ENCODE results near the gene CCDC6.
"Not testable (repeated sequence)": the region's sequence is repeated elsewhere in the genome, so short reads cannot be mapped to it uniquely, and the experiment has no call there.

The CCDC6 gene

GRCh38 chr10:59900048-59900727 lies 6.2 kb downstream of the CCDC6 start:
- Histone ChIP-seq H3K4me1 (peaks cover 21% of the 10 kb centered on the region), H3K36me3 (replicated peaks) (no peaks in the 10 kb centered on the region), H3K27me3 (ENCODE audit: low read depth) (no peaks in the 10 kb centered on the region), H3K4me3 (no peak overlapping the region), H3K9me3 (no peaks in the 10 kb centered on the region)
- in situ Hi-C loops (cut with MboI; ENCODE audit: low sequenced_read_pairs) = no loop called here
- no peak for DNase-seq (ENCODE audit: low spot score in 2 of 2)

DNA sequence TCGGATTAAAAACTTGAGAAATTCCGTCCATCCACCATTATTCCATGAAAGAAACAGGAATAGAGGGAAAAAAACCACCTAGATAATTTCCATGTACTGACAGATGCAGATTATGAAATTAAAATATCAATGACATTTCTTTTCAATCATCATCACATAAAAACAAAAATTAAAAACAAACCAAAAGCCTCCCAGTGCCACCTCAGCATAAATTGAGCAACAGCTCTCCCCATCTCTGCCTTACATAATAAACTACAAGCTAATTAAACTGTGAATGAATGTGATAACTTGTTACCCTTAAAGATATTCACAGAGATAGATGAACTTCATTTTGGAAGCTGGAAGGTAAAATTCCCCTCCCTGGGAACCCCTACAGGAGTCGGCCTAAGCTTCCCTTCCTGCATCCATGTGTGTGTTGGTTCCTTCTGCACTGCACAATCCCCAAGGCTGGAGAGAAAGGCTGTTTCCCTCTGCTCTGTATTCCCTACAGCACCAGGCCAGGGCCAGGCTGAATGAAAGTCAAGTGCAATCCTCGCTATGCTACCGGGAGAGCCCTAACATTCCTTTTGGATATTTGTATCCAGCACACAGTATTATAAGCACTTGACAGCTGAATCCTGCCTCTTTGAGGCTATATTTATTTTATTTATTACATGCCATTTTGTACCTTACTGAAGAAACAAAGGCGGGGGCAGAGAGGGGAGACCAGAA lies 8.1 kb downstream of the CCDC6 start:
- H3K4me1 ChIP-seq = peaks cover 14% of the 10 kb centered on the region
- DNase-seq (ENCODE audit: low spot score in 2 of 2) = peak in 1 of 2 experiments; percentile 36
- in situ Hi-C loops (cut with MboI; ENCODE audit: low sequenced_read_pairs) = no loop called here
- H3K27me3 ChIP-seq (ENCODE audit: low read depth) = no peaks in the 10 kb centered on the region
- H3K4me3 ChIP-seq = no peak overlapping the region
- no peaks in the 10 kb centered on the region for H3K36me3 ChIP-seq (replicated peaks)
- no peaks in the 10 kb centered on the region for H3K9me3 ChIP-seq

DNA sequence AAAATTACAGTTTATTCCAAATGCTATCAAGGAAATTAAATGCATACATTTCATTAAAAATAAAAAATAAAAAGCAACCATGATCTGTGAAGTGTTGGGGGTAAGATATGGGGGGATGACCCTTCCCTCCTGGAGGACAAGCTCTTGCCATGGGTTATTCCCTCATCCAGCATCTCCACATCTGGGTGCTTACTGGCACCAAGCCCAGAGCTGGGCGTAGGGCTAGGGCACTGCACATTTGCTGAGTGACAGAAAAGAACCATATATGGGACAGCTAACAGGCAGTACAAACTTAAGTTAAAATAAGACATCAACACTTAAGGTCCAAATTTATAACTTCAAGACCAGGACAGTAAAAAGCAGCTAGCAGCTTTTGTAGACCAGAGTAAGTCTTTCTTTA lies 10.2 kb downstream of the CCDC6 start:
- H3K36me3 ChIP-seq (replicated peaks) = no peaks in the 10 kb centered on the region
- in situ Hi-C loops (cut with MboI; ENCODE audit: low sequenced_read_pairs) = no loop called here
- no peaks in the 10 kb centered on the region for H3K27me3 ChIP-seq (ENCODE audit: low read depth)
- no peak for DNase-seq (ENCODE audit: low spot score in 2 of 2)
- H3K4me1 ChIP-seq = peaks cover 14% of the 10 kb centered on the region
- H3K4me3 ChIP-seq = no peak overlapping the region
- no peaks in the 10 kb centered on the region for H3K9me3 ChIP-seq

DNA sequence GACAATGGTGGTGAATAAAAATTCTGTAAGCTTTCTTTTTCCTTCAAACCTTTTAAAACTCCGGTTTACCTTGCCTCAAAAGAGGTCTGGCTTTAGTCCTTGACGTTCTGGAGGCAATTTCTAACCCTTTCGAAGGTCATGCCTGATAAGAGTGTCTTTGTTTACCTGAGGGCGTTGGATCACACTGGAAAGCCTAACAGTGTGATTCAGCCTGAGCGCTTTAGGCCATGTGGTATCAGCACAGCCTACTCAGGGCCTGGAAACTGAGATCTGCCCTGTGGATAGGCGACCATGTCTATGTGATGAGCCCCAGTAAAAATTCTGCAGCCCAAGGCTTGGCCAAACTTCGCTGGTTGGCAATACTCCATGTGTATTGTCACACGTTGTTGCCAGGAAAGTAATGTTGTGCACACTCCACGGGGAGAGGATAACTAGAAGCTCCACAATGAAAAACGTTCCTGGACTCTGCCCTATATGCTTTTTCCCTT lies 10.7 kb downstream of the CCDC6 start:
- DNase-seq (ENCODE audit: low spot score in 2 of 2) = no peak
- H3K36me3 ChIP-seq (replicated peaks) = no peaks in the 10 kb centered on the region
- in situ Hi-C loops (cut with MboI; ENCODE audit: low sequenced_read_pairs) = no loop called here
- H3K4me1 ChIP-seq = peaks cover 14% of the 10 kb centered on the region
- H3K4me3 ChIP-seq = no peak overlapping the region
- H3K27me3 ChIP-seq (ENCODE audit: low read depth) = no peaks in the 10 kb centered on the region
- H3K9me3 ChIP-seq = no peaks in the 10 kb centered on the region

DNA sequence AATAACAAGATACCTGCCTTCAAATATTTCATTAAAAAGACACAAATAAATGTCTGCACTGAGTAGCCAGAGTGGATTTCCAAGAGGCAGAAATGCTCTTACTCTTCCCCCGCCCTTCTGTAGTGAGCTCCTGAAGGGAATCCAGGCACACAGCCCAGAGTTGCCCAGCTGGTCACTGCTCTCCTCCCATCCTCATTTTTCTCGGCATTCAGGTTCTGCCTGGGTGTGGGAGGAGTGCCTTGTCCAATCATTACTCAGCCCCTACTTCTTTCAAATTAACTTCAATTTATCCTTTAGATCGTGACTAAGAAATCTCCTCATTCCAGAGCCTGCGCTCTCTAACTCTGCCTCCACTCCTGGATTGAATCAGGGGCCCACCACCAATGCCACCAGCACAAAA lies 12.2 kb downstream of the CCDC6 start:
- in situ Hi-C loops (cut with MboI; ENCODE audit: low sequenced_read_pairs) = no loop called here
- Histone ChIP-seq H3K36me3 (replicated peaks) (peaks cover 3% of the 10 kb centered on the region; the same call in 1 of the 2 replicates), H3K4me1 (peaks cover 11% of the 10 kb centered on the region), H3K9me3 (no peaks in the 10 kb centered on the region), H3K4me3 (no peak overlapping the region), H3K27me3 (ENCODE audit: low read depth) (no peaks in the 10 kb centered on the region)
- no peak for DNase-seq (ENCODE audit: low spot score in 2 of 2)

DNA sequence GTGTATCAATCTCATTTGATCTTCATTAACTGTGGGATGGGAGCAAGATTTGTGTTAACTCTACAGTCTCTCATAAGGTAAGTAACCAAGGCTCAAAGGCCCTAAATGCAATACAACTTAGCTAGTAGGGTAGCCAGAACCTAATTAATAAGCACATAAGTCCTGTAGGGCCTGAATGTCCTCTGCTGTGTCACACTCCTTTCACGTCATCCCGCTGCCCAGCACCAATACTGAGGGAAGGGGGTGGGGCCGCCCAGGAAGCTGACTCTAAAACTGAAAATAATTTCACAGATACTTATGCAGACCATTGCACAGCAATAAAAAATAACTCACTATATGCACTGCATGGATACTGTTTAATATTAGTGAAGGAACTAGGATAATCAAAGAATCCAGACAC lies 13.7 kb downstream of the CCDC6 start:
- Histone ChIP-seq H3K4me1 (no peaks in the 10 kb centered on the region), H3K27me3 (ENCODE audit: low read depth) (no peaks in the 10 kb centered on the region), H3K4me3 (no peak overlapping the region), H3K9me3 (no peaks in the 10 kb centered on the region), H3K36me3 (replicated peaks) (peaks cover 5% of the 10 kb centered on the region; the same call in 1 of the 2 replicates)
- in situ Hi-C loops (cut with MboI; ENCODE audit: low sequenced_read_pairs) = no loop called here
- no peak for DNase-seq (ENCODE audit: low spot score in 2 of 2)

GRCh38 chr10:59891936-59892335 lies 14.4 kb downstream of the CCDC6 start:
- H3K36me3 ChIP-seq (replicated peaks) = peaks cover 5% of the 10 kb centered on the region; the same call in 1 of the 2 replicates
- H3K27me3 ChIP-seq (ENCODE audit: low read depth) = no peaks in the 10 kb centered on the region
- H3K4me3 ChIP-seq = no peak overlapping the region
- no peaks in the 10 kb centered on the region for H3K9me3 ChIP-seq
- in situ Hi-C loops (cut with MboI; ENCODE audit: low sequenced_read_pairs) = no loop called here
- DNase-seq (ENCODE audit: low spot score in 2 of 2) = no peak
- no peaks in the 10 kb centered on the region for H3K4me1 ChIP-seq

- H3K9me3 ChIP-seq = no peaks in the 10 kb centered on the region
- H3K4me3 ChIP-seq = no peak overlapping the region
- in situ Hi-C loops (cut with MboI; ENCODE audit: low sequenced_read_pairs) = no loop called here
- DNase-seq (ENCODE audit: low spot score in 2 of 2) = no peak
- H3K36me3 ChIP-seq (replicated peaks) = peaks cover 5% of the 10 kb centered on the region; the same call in 1 of the 2 replicates
- H3K4me1 ChIP-seq = no peaks in the 10 kb centered on the region
- no peaks in the 10 kb centered on the region for H3K27me3 ChIP-seq (ENCODE audit: low read depth)
Observed at GRCh38 chr10:59891349-59891748, 15.0 kb downstream of the CCDC6 start.

DNA sequence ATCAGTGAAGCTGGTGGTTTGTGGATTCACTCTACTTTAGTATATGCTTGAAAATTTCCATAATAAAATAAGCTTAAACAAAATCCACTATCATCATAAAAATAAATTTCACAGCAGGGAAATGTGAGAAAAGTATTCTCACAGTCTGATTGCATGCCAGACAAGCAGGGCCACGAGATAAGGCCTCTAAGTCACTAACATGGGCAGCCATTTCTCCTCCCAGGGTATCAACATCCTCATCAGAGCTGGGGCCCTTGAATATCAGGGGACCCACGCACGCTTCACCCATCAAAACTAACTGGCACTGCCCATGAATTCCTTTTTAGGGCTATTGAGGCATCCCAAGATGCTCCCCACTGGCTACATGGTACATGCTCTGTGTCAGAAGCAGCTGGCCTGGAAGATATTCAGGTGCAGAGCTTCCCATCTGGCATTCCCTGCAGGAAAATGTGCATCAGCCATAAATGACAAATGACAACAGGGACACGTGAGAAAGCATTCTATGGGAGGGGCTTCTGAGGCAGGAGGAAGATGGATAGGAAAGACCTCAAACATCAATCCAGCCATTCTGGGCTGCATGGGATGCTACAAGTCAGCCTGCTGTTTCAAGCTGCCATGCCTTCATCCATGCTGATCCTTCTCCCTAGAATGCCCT lies 17.4 kb downstream of the CCDC6 start:
- DNase-seq (ENCODE audit: low spot score in 2 of 2) = no peak
- in situ Hi-C loops (cut with MboI; ENCODE audit: low sequenced_read_pairs) = no loop called here
- no peaks in the 10 kb centered on the region for H3K9me3 ChIP-seq
- peaks cover 5% of the 10 kb centered on the region; the same call in 1 of the 2 replicates for H3K36me3 ChIP-seq (replicated peaks)
- no peak overlapping the region for H3K4me3 ChIP-seq
- H3K4me1 ChIP-seq = no peaks in the 10 kb centered on the region
- H3K27me3 ChIP-seq (ENCODE audit: low read depth) = no peaks in the 10 kb centered on the region

- Histone ChIP-seq H3K4me3 (no peak overlapping the region), H3K27me3 (ENCODE audit: low read depth) (no peaks in the 10 kb centered on the region), H3K4me1 (no peaks in the 10 kb centered on the region), H3K36me3 (replicated peaks) (peaks cover 5% of the 10 kb centered on the region), H3K9me3 (no peaks in the 10 kb centered on the region)
- in situ Hi-C loops (cut with MboI; ENCODE audit: low sequenced_read_pairs) = no loop called here
- no peak for DNase-seq (ENCODE audit: low spot score in 2 of 2)
Observed at GRCh38 chr10:59887972-59888640, 18.2 kb downstream of the CCDC6 start.

- no peak for DNase-seq (ENCODE audit: low spot score in 2 of 2)
- Histone ChIP-seq H3K36me3 (replicated peaks) (peaks cover 5% of the 10 kb centered on the region), H3K9me3 (no peaks in the 10 kb centered on the region), H3K27me3 (ENCODE audit: low read depth) (no peaks in the 10 kb centered on the region), H3K4me3 (no peak overlapping the region), H3K4me1 (no peaks in the 10 kb centered on the region)
- in situ Hi-C loops (cut with MboI; ENCODE audit: low sequenced_read_pairs) = no loop called here
Observed at GRCh38 chr10:59887006-59887405, 19.4 kb downstream of the CCDC6 start.

- Histone ChIP-seq H3K4me3 (no peak overlapping the region), H3K4me1 (no peaks in the 10 kb centered on the region), H3K9me3 (no peaks in the 10 kb centered on the region), H3K27me3 (ENCODE audit: low read depth) (no peaks in the 10 kb centered on the region), H3K36me3 (replicated peaks) (peaks cover 5% of the 10 kb centered on the region)
- in situ Hi-C loops (cut with MboI; ENCODE audit: low sequenced_read_pairs) = no loop called here
- DNase-seq (ENCODE audit: low spot score in 2 of 2) = no peak
Observed at GRCh38 chr10:59885430-59886134, 20.8 kb downstream of the CCDC6 start.

- in situ Hi-C loops (cut with MboI; ENCODE audit: low sequenced_read_pairs); H3K27me3 ChIP-seq (ENCODE audit: low read depth); H3K4me3 ChIP-seq; H3K4me1 ChIP-seq; H3K9me3 ChIP-seq; DNase-seq (ENCODE audit: low spot score in 2 of 2); H3K36me3 ChIP-seq (replicated peaks): not testable (repeated sequence)
Observed at GRCh38 chr10:59884893-59885292, 21.5 kb downstream of the CCDC6 start.
